BJ (cell line): ENCODE measurements around the gene AGAP1. TPM values are rescaled to one million over a fixed set of nuclear protein-coding genes. Genes with fewer than 3 reads are reported as not detected.

ENCODE experiments used
- CTCF ChIA-PET: fragments of 350-600 bp; formaldehyde crosslinking; extraction: SDS; loops from one replicate; lab custom pipeline; 2021; ENCODE audit warnings: antibody characterized with exemption, inconsistent platforms; lab: Yijun Ruan, JAX
- POLR2A ChIA-PET: fragments of 300-600 bp; sonication (Branson Sonifier 250); formaldehyde crosslinking; extraction: SDS; loops from one replicate; lab custom pipeline; 2021; ENCODE audit warnings: antibody characterized with exemption; lab: Charles Lee
- DNase-seq: peaks from one replicate; pipeline ENCODE4 v3.0.0-alpha.2; 2011; ENCODE audit warnings: low read depth
- H3K27me3 ChIP-seq: 2 replicates; pipeline ENCODE4 v1.6.0; 2011; ENCODE audit warnings: low read length; ENCODE audit not compliant: control insufficient read depth, insufficient read depth
- H3K36me3 ChIP-seq: 2 replicates; pipeline ENCODE4 v1.5.1; 2011; ENCODE audit warnings: low read length; ENCODE audit not compliant: control insufficient read depth, insufficient read depth
- H3K4me3 ChIP-seq: 2 replicates; pipeline ENCODE4 v1.5.1; 2011; ENCODE audit warnings: low read depth, mild to moderate bottlenecking, control low read depth, low read length
- polyA plus RNA-seq: library from polyadenylated mRNA; depleted of rRNA; stranded (reverse); fragments of >200 nt; gene quantifications from 2 replicates; pipeline ENCODE4 v1.2.3, GENCODE V29; 2011
- TF ChIP-seq, protein P1 (sequence below): IDR thresholded peaks from 2 replicates; pipeline ENCODE4 v1.5.1; 2011; ENCODE audit warnings: low read depth, mild to moderate bottlenecking, control low read depth, inconsistent platforms, low read length, moderate library complexity; ENCODE audit not compliant: insufficient read depth

The AGAP1 gene
- polyA plus RNA-seq, 1 experiment: 14.9 TPM

DNA sequence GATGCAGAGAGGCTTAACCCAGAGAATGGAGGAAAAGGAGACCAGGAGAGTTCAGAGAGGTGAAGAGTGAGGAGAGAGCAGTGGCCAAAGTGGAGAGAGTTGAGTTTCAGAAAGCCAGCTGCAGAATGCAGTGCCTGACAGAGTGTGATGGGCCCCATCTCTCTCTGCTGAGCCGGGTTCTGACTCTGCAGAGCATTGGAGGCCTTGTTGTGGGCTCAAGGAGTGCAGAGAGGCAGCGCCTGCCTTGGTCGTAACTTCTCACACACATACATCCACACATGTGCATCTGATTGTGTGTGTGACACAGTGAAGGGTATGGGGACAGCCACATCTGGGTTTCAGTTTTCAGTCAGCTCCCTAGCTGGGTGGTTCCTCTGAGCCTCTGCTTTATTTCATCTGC lies 58.8 kb downstream of the AGAP1 start:
- DNase-seq: no peak
- ChIA-PET CTCF (interaction anchor here (1.0 to 2.1 kb wide), 4 partner anchors 9 to 46 kb away, joined by 3 to 6 read pairs (median 4); no protein-coding TSS in a partner anchor), POLR2A (no interaction called here)
- Histone ChIP-seq H3K36me3 (no peaks in the 10 kb centered on the region), H3K4me3 (no peak overlapping the region), H3K27me3 (no peaks in the 10 kb centered on the region)
- TF ChIP-seq, protein P1, sequence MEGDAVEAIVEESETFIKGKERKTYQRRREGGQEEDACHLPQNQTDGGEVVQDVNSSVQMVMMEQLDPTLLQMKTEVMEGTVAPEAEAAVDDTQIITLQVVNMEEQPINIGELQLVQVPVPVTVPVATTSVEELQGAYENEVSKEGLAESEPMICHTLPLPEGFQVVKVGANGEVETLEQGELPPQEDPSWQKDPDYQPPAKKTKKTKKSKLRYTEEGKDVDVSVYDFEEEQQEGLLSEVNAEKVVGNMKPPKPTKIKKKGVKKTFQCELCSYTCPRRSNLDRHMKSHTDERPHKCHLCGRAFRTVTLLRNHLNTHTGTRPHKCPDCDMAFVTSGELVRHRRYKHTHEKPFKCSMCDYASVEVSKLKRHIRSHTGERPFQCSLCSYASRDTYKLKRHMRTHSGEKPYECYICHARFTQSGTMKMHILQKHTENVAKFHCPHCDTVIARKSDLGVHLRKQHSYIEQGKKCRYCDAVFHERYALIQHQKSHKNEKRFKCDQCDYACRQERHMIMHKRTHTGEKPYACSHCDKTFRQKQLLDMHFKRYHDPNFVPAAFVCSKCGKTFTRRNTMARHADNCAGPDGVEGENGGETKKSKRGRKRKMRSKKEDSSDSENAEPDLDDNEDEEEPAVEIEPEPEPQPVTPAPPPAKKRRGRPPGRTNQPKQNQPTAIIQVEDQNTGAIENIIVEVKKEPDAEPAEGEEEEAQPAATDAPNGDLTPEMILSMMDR: no peak

DNA sequence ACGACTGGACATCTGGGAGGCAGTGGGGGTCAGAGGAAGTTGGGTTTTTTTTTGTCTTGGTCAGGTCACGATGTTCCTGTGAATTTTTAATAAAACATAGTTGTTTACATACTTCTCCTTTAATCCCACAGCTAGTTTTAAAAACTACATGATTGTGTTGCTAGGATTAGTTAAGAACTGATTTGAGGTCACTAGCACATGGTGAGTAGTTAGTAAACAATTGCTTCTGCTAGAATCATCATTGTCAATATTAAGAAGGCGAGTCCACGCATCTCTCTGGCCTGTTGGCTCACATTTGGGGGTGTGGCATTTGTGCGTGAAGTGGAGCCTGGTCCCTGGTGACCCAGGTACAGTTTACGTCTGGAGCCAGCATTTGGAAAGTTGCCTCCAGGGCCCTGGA lies 59.4 kb downstream of the AGAP1 start:
- POLR2A ChIA-PET: no interaction called here
- Histone ChIP-seq H3K36me3 (no peaks in the 10 kb centered on the region), H3K27me3 (no peaks in the 10 kb centered on the region), H3K4me3 (no peak overlapping the region)
- CTCF ChIA-PET: interaction anchor here (1.0 to 2.1 kb wide), 3 partner anchors 8 to 57 kb away, joined by 3 to 6 read pairs (median 3); no protein-coding TSS in a partner anchor
- TF ChIP-seq, protein P1: no peak
- DNase-seq: no peak

DNA sequence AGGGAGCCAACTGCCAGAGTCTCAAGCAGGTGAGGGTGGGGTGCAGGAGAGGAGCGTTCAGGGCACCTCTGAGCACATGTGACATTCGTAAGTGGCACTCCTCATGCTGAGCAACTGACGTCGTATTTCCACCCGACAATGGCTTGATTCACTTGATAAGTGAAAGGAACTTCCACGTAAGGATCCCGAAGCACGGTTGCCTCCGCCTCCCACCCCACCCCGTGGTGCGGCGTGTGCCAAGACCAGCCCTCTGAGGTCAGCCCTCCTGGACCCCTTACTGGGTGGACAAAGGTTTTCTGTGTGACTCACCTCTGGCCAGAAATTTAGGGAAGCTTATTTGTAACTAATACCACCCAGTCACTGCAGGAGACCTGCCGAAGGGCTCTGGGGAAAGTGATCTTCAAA lies 59.9 kb downstream of the AGAP1 start:
- POLR2A ChIA-PET: no interaction called here
- Histone ChIP-seq H3K4me3 (no peak overlapping the region), H3K36me3 (no peaks in the 10 kb centered on the region), H3K27me3 (no peaks in the 10 kb centered on the region)
- TF ChIP-seq, protein P1: no peak
- CTCF ChIA-PET: interaction anchor here (1.1 to 2.1 kb wide), 2 partner anchors 8 to 57 kb away, joined by 3 to 6 read pairs; no protein-coding TSS in a partner anchor
- no peak for DNase-seq

DNA sequence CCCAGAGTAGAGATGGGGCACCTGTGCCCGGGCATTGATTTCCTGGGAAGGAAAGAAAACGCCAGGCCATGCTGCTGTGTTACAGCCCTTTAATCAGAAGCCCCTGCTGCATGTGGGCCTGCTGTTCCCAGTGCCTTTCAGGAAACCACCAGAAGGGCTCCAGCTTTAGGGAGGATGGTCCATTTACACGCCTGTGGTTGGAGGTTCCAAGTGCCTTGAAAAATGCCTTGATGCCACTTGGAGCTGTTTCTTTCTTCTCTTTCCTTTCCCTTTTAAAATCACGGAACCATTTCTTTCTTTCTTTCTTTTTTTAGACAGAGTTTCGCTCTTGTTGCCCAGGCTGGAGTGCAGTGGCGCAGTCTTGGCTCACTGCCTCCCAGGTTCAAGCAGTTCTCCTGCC lies 60.5 kb downstream of the AGAP1 start:
- ChIA-PET POLR2A (no interaction called here), CTCF (interaction anchor here (1.1 kb wide), 1 partner anchor 58 kb away, joined by 3 read pairs; no protein-coding TSS in a partner anchor)
- no peak for DNase-seq

DNA sequence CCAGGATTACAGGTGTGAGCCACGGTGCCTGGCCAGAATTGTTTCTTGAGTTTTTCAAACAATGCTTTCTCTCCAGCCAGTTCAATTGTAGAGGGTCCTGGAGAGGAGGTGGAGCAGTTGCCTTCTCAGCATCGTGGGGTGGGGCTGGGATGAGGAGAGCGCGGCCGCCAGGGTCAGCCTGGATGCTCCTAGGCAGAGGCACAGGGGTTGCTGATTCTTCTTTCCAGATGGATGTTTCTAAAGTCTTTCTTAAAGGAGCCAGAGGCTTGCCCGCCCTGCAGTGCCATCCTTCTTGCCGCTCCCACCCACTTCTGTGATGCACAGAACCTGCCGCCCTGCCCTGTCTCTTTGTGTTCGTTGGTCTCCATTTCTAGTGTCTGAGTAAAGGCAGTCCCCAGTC lies 61.1 kb downstream of the AGAP1 start:
- DNase-seq: no peak
- CTCF ChIA-PET: no interaction called here
- Histone ChIP-seq H3K36me3 (no peaks in the 10 kb centered on the region), H3K27me3 (no peaks in the 10 kb centered on the region), H3K4me3 (no peak overlapping the region)
- TF ChIP-seq, protein P1: no peak
- POLR2A ChIA-PET: no interaction called here

More for the DNA sequence above, 60.5 kb downstream of the AGAP1 start:
- no peaks in the 10 kb centered on the region for H3K36me3 ChIP-seq
- TF ChIP-seq, protein P1: no peak
- no peak overlapping the region for H3K4me3 ChIP-seq
- no peaks in the 10 kb centered on the region for H3K27me3 ChIP-seq
